ENCODE results near the gene RAPGEF6.
"Not testable (repeated sequence)": the region's sequence is repeated elsewhere in the genome, so short reads cannot be mapped to it uniquely, and the experiment has no call there.

The RAPGEF6 gene

GRCh38 chr5:131607903-131608540 lies 27.0 kb downstream of the RAPGEF6 start:
- Mint-ChIP-seq H3K36me3 (ENCODE audit: low read depth) (peaks cover 23% of the 10 kb centered on the region), H3K4me3 (no peak overlapping the region), H3K4me1 (ENCODE audit: low read depth) (peaks cover 55% of the 10 kb centered on the region), H3K27me3 (no peaks in the 10 kb centered on the region), H3K9me3 (no peaks in the 10 kb centered on the region), H3K27ac (no peak overlapping the region)

GRCh38 chr5:131607418-131607817 lies 27.6 kb downstream of the RAPGEF6 start:
- no peak overlapping the region for H3K27ac Mint-ChIP-seq
- H3K36me3 Mint-ChIP-seq (ENCODE audit: low read depth), result peaks cover 23% of the 10 kb centered on the region
- H3K4me3 Mint-ChIP-seq, result no peak overlapping the region
- H3K9me3 Mint-ChIP-seq, result no peaks in the 10 kb centered on the region
- no peaks in the 10 kb centered on the region for H3K27me3 Mint-ChIP-seq
- peaks cover 55% of the 10 kb centered on the region for H3K4me1 Mint-ChIP-seq (ENCODE audit: low read depth)

GRCh38 chr5:131605086-131605485 lies 29.9 kb downstream of the RAPGEF6 start:
- Mint-ChIP-seq H3K4me3 (no peak overlapping the region), H3K36me3 (ENCODE audit: low read depth) (peaks cover 26% of the 10 kb centered on the region), H3K4me1 (ENCODE audit: low read depth) (peaks cover 50% of the 10 kb centered on the region), H3K9me3 (no peaks in the 10 kb centered on the region), H3K27me3 (no peaks in the 10 kb centered on the region), H3K27ac (peak overlapping the region; percentile 3)

- H3K27ac Mint-ChIP-seq, result peak overlapping the region; percentile 90
- H3K27me3 Mint-ChIP-seq, result no peaks in the 10 kb centered on the region
- H3K4me1 Mint-ChIP-seq (ENCODE audit: low read depth), result peaks cover 55% of the 10 kb centered on the region
- H3K36me3 Mint-ChIP-seq (ENCODE audit: low read depth), result peaks cover 47% of the 10 kb centered on the region
- peak overlapping the region; percentile 53 for H3K4me3 Mint-ChIP-seq
- H3K9me3 Mint-ChIP-seq, result no peaks in the 10 kb centered on the region
Observed at GRCh38 chr5:131595088-131596033, 39.7 kb downstream of the RAPGEF6 start.

- no peak overlapping the region for H3K4me3 Mint-ChIP-seq
Observed at GRCh38 chr5:131593921-131594320, 41.1 kb downstream of the RAPGEF6 start.

GRCh38 chr5:131593436-131593835 lies 41.6 kb downstream of the RAPGEF6 start:
- H3K27ac Mint-ChIP-seq, result peak overlapping the region; percentile 15
- H3K36me3 Mint-ChIP-seq (ENCODE audit: low read depth), result peaks cover 32% of the 10 kb centered on the region
- H3K9me3 Mint-ChIP-seq, H3K4me3 Mint-ChIP-seq, H3K27me3 Mint-ChIP-seq: not testable (repeated sequence)
- H3K4me1 Mint-ChIP-seq (ENCODE audit: low read depth), result peaks cover 58% of the 10 kb centered on the region

More at GRCh38 chr5:131593921-131594320, 41.1 kb downstream of the RAPGEF6 start:
- Mint-ChIP-seq H3K36me3 (ENCODE audit: low read depth) (peaks cover 36% of the 10 kb centered on the region), H3K27ac (peak overlapping the region; percentile 90), H3K27me3 (no peaks in the 10 kb centered on the region), H3K9me3 (no peaks in the 10 kb centered on the region), H3K4me1 (ENCODE audit: low read depth) (peaks cover 58% of the 10 kb centered on the region)

- Mint-ChIP-seq H3K4me1 (ENCODE audit: low read depth) (peaks cover 54% of the 10 kb centered on the region), H3K4me3 (no peak overlapping the region), H3K27me3 (no peaks in the 10 kb centered on the region), H3K9me3 (no peaks in the 10 kb centered on the region), H3K36me3 (ENCODE audit: low read depth) (peaks cover 22% of the 10 kb centered on the region), H3K27ac (no peak overlapping the region)
Observed at GRCh38 chr5:131589510-131590348, 45.3 kb downstream of the RAPGEF6 start.

GRCh38 chr5:131587541-131587940 lies 47.5 kb downstream of the RAPGEF6 start:
- Mint-ChIP-seq H3K27ac (peak overlapping the region; percentile 33), H3K4me3 (no peak overlapping the region), H3K9me3 (no peaks in the 10 kb centered on the region), H3K36me3 (ENCODE audit: low read depth) (peaks cover 16% of the 10 kb centered on the region), H3K27me3 (no peaks in the 10 kb centered on the region), H3K4me1 (ENCODE audit: low read depth) (peaks cover 54% of the 10 kb centered on the region)

GRCh38 chr5:131581702-131582101 lies 53.3 kb downstream of the RAPGEF6 start:
- H3K36me3 Mint-ChIP-seq (ENCODE audit: low read depth), result peaks cover 50% of the 10 kb centered on the region
- no peak overlapping the region for H3K4me3 Mint-ChIP-seq
- peaks cover 47% of the 10 kb centered on the region for H3K4me1 Mint-ChIP-seq (ENCODE audit: low read depth)
- no peak overlapping the region for H3K27ac Mint-ChIP-seq
- H3K27me3 Mint-ChIP-seq, result no peaks in the 10 kb centered on the region
- H3K9me3 Mint-ChIP-seq, result peaks cover 9% of the 10 kb centered on the region

- Mint-ChIP-seq H3K36me3 (ENCODE audit: low read depth) (peaks cover 43% of the 10 kb centered on the region), H3K4me1 (ENCODE audit: low read depth) (peaks cover 39% of the 10 kb centered on the region), H3K27ac (no peak overlapping the region), H3K9me3 (peaks cover 9% of the 10 kb centered on the region), H3K27me3 (no peaks in the 10 kb centered on the region), H3K4me3 (no peak overlapping the region)
Observed at GRCh38 chr5:131579917-131580671, 54.9 kb downstream of the RAPGEF6 start.

- peaks cover 10% of the 10 kb centered on the region for H3K9me3 Mint-ChIP-seq
- H3K27ac Mint-ChIP-seq, result no peak overlapping the region
- H3K4me3 Mint-ChIP-seq, result no peak overlapping the region
- H3K27me3 Mint-ChIP-seq, result no peaks in the 10 kb centered on the region
- peaks cover 41% of the 10 kb centered on the region for H3K36me3 Mint-ChIP-seq (ENCODE audit: low read depth)
- peaks cover 5% of the 10 kb centered on the region for H3K4me1 Mint-ChIP-seq (ENCODE audit: low read depth)
Observed at GRCh38 chr5:131575660-131576227, 59.3 kb downstream of the RAPGEF6 start.

GRCh38 chr5:131571669-131572168 lies 63.3 kb downstream of the RAPGEF6 start:
- Mint-ChIP-seq H3K9me3 (peaks cover 8% of the 10 kb centered on the region), H3K36me3 (ENCODE audit: low read depth) (peaks cover 32% of the 10 kb centered on the region), H3K4me3 (no peak overlapping the region), H3K27ac (no peak overlapping the region), H3K4me1 (ENCODE audit: low read depth) (peaks cover 25% of the 10 kb centered on the region), H3K27me3 (no peaks in the 10 kb centered on the region)

GRCh38 chr5:131570757-131571156 lies 64.3 kb downstream of the RAPGEF6 start:
- H3K27me3 Mint-ChIP-seq, result no peaks in the 10 kb centered on the region
- no peak overlapping the region for H3K4me3 Mint-ChIP-seq
- H3K4me1 Mint-ChIP-seq (ENCODE audit: low read depth), result peaks cover 25% of the 10 kb centered on the region
- no peak overlapping the region for H3K27ac Mint-ChIP-seq
- peaks cover 8% of the 10 kb centered on the region for H3K9me3 Mint-ChIP-seq
- H3K36me3 Mint-ChIP-seq (ENCODE audit: low read depth), result peaks cover 32% of the 10 kb centered on the region

- H3K9me3 Mint-ChIP-seq, result no peaks in the 10 kb centered on the region
- H3K36me3 Mint-ChIP-seq (ENCODE audit: low read depth), result peaks cover 32% of the 10 kb centered on the region
- H3K4me3 Mint-ChIP-seq, result no peak overlapping the region
- peaks cover 30% of the 10 kb centered on the region for H3K4me1 Mint-ChIP-seq (ENCODE audit: low read depth)
- no peak overlapping the region for H3K27ac Mint-ChIP-seq
- no peaks in the 10 kb centered on the region for H3K27me3 Mint-ChIP-seq
Observed at GRCh38 chr5:131564229-131564652, 70.8 kb downstream of the RAPGEF6 start.
